ENCODE measurements around the gene BANK1. TPM values are rescaled to one million over a fixed set of nuclear protein-coding genes. Genes with fewer than 3 reads are reported as not detected.

BANK1 gene
- total RNA-seq, 1 experiment from 2014 or later = 3.3 TPM

- in situ Hi-C loops (cut with HindIII; ENCODE audit: low pct_unique_long_range_greater_than_20kb, low sequenced_read_pairs) = no loop called here
- DNase-seq (ENCODE audit: low read depth, low spot score) = no peak
- POLR2A ChIA-PET = interaction anchor here (0.5 kb wide), 1 partner anchor 212 kb away, joined by 4 read pairs; no protein-coding TSS in a partner anchor
Measured at GRCh38 chr4:101824500-101824899, 34.0 kb downstream of the BANK1 start.

GRCh38 chr4:101825953-101826352, 35.4 kb downstream of the BANK1 start:
- intact Hi-C loops (cut with micrococcal nuclease; ENCODE audit: unreplicated experiment) = no loop called here
- Histone ChIP-seq H3K9me3 (ENCODE audit: control insufficient read depth, insufficient read depth, low read depth, low read length) (no peaks in the 10 kb centered on the region), H3K27ac (ENCODE audit: low read length) (no peak overlapping the region), H3K27me3 (ENCODE audit: control insufficient read depth, insufficient read depth, low read length) (no peaks in the 10 kb centered on the region), H3K36me3 (ENCODE audit: control insufficient read depth, insufficient read depth, low read length) (no peaks in the 10 kb centered on the region), H3K4me1 (ENCODE audit: control insufficient read depth, insufficient read depth, low read length) (no peaks in the 10 kb centered on the region), H3K4me3 (ENCODE audit: low read depth in 2 of 2, low read length in 2 of 2) (no peak overlapping the region)
- ChIA-PET CTCF (no interaction called here), POLR2A (no interaction called here)
- in situ Hi-C loops (cut with HindIII; ENCODE audit: low pct_unique_long_range_greater_than_20kb, low sequenced_read_pairs) = no loop called here
- ATAC-seq (no peak), DNase-seq (ENCODE audit: low read depth, low spot score) (no peak)
- no TSS peak for BruUV-seq (replicated peaks)
- TF ChIP-seq SIN3A (IDR thresholded peaks at IDR 0.05; ENCODE audit: borderline replicate concordance, insufficient read depth, low read depth, low read length) = no peak
- no peak for TF ChIP-seq CTCF (IDR thresholded peaks at IDR 0.05)
- no peak for TF ChIP-seq POLR2AphosphoS5 (IDR thresholded peaks at IDR 0.05; ENCODE audit: low read depth, low read length)
- no peak for TF ChIP-seq TCF7L2 (IDR thresholded peaks at IDR 0.05; ENCODE audit: low read depth, low read length)
- no peak for TF ChIP-seq REST (IDR thresholded peaks at IDR 0.05; ENCODE audit: insufficient read depth in 1 of 2, low read depth in 2 of 2, low read length in 1 of 2)

More at GRCh38 chr4:101824500-101824899, 34.0 kb downstream of the BANK1 start:
- no TSS peak for BruUV-seq (replicated peaks)
- CTCF ChIA-PET = no interaction called here
- H3K9me3 ChIP-seq (ENCODE audit: control insufficient read depth, insufficient read depth, low read depth, low read length) = no peaks in the 10 kb centered on the region
- no peak overlapping the region for H3K27ac ChIP-seq (ENCODE audit: low read length)
- TF ChIP-seq POLR2AphosphoS5 (IDR thresholded peaks at IDR 0.05; ENCODE audit: low read depth, low read length) = no peak
- TF ChIP-seq REST (IDR thresholded peaks at IDR 0.05; ENCODE audit: insufficient read depth in 1 of 2, low read depth in 2 of 2, low read length in 1 of 2) = no peak
- no peak for TF ChIP-seq CTCF (IDR thresholded peaks at IDR 0.05)
- no peak for TF ChIP-seq SIN3A (IDR thresholded peaks at IDR 0.05; ENCODE audit: borderline replicate concordance, insufficient read depth, low read depth, low read length)
- TF ChIP-seq TCF7L2 (IDR thresholded peaks at IDR 0.05; ENCODE audit: low read depth, low read length) = no peak
- no peaks in the 10 kb centered on the region for H3K4me1 ChIP-seq (ENCODE audit: control insufficient read depth, insufficient read depth, low read length)
- ATAC-seq = no peak
- no peaks in the 10 kb centered on the region for H3K27me3 ChIP-seq (ENCODE audit: control insufficient read depth, insufficient read depth, low read length)
- H3K36me3 ChIP-seq (ENCODE audit: control insufficient read depth, insufficient read depth, low read length) = no peaks in the 10 kb centered on the region
- intact Hi-C loops (cut with micrococcal nuclease; ENCODE audit: unreplicated experiment) = no loop called here
- H3K4me3 ChIP-seq (ENCODE audit: low read depth in 2 of 2, low read length in 2 of 2) = no peak overlapping the region

Measured in Panc1 (cell line).